Measurements from ENCODE around the gene CPT1A. TPM values are rescaled to one million over a fixed set of nuclear protein-coding genes. Genes with fewer than 3 reads are reported as not detected.

The CPT1A gene
- total RNA-seq, 1 donor = 29.3 TPM

GRCh38 chr11:68844801-68845200 lies 3.1 kb upstream of the CPT1A start:
- H3K79me2 ChIP-seq (ENCODE audit: insufficient read depth, low read length) = peaks cover 11% of the 10 kb centered on the region
- no peaks in the 10 kb centered on the region for H3K36me3 ChIP-seq (ENCODE audit: insufficient read depth, low read length)
- no peak overlapping the region for H3K4me3 ChIP-seq (ENCODE audit: insufficient read depth, low read length)
- peaks cover 8% of the 10 kb centered on the region for H3K27me3 ChIP-seq (ENCODE audit: insufficient read depth, low read length)
- H3K27ac ChIP-seq (ENCODE audit: low read depth, low read length) = no peak overlapping the region
- H3K9me3 ChIP-seq (ENCODE audit: low read depth, low read length) = no peaks in the 10 kb centered on the region
- no peak for DNase-seq (ENCODE audit: insufficient read length, low spot score, missing footprints)
- H3K4me1 ChIP-seq (ENCODE audit: insufficient read depth, low read length) = peaks cover 23% of the 10 kb centered on the region
- H3K4me2 ChIP-seq (ENCODE audit: insufficient read depth, low read length) = no peak overlapping the region
- no peak for TF ChIP-seq CTCF (IDR thresholded peaks at IDR 0.05; ENCODE audit: extremely low read depth, low read depth, low read length)
- H4K20me1 ChIP-seq (ENCODE audit: insufficient read depth, low read length) = no peaks in the 10 kb centered on the region
- no peak overlapping the region for H2AFZ ChIP-seq (ENCODE audit: low read length)

GRCh38 chr11:68844376-68844775 lies 2.7 kb upstream of the CPT1A start:
- Histone ChIP-seq H3K27me3 (ENCODE audit: insufficient read depth, low read length) (peaks cover 8% of the 10 kb centered on the region), H4K20me1 (ENCODE audit: insufficient read depth, low read length) (no peaks in the 10 kb centered on the region), H2AFZ (ENCODE audit: low read length) (peak overlapping the region; percentile 35), H3K4me3 (ENCODE audit: insufficient read depth, low read length) (no peak overlapping the region), H3K79me2 (ENCODE audit: insufficient read depth, low read length) (peaks cover 11% of the 10 kb centered on the region), H3K36me3 (ENCODE audit: insufficient read depth, low read length) (no peaks in the 10 kb centered on the region), H3K4me2 (ENCODE audit: insufficient read depth, low read length) (no peak overlapping the region), H3K27ac (ENCODE audit: low read depth, low read length) (no peak overlapping the region), H3K4me1 (ENCODE audit: insufficient read depth, low read length) (peaks cover 28% of the 10 kb centered on the region), H3K9me3 (ENCODE audit: low read depth, low read length) (no peaks in the 10 kb centered on the region)
- TF ChIP-seq CTCF (IDR thresholded peaks at IDR 0.05; ENCODE audit: extremely low read depth, low read depth, low read length) = no peak
- no peak for DNase-seq (ENCODE audit: insufficient read length, low spot score, missing footprints)

- peak; percentile 82 for DNase-seq (ENCODE audit: insufficient read length, low spot score, missing footprints)
- no peak for TF ChIP-seq CTCF (IDR thresholded peaks at IDR 0.05; ENCODE audit: extremely low read depth, low read depth, low read length)
- Histone ChIP-seq H3K4me2 (ENCODE audit: insufficient read depth, low read length) (peak overlapping the region; percentile 80), H2AFZ (ENCODE audit: low read length) (peak overlapping the region; percentile 90), H3K4me3 (ENCODE audit: insufficient read depth, low read length) (peak overlapping the region; percentile 91), H4K20me1 (ENCODE audit: insufficient read depth, low read length) (no peaks in the 10 kb centered on the region), H3K79me2 (ENCODE audit: insufficient read depth, low read length) (peaks cover 11% of the 10 kb centered on the region), H3K4me1 (ENCODE audit: insufficient read depth, low read length) (peaks cover 29% of the 10 kb centered on the region), H3K36me3 (ENCODE audit: insufficient read depth, low read length) (no peaks in the 10 kb centered on the region), H3K27ac (ENCODE audit: low read depth, low read length) (no peak overlapping the region), H3K9me3 (ENCODE audit: low read depth, low read length) (no peaks in the 10 kb centered on the region), H3K27me3 (ENCODE audit: insufficient read depth, low read length) (peaks cover 8% of the 10 kb centered on the region)
Measured at GRCh38 chr11:68843703-68844312, 2.1 kb upstream of the CPT1A start.

- peak; percentile 96 for DNase-seq (ENCODE audit: insufficient read length, low spot score, missing footprints)
- peak overlapping the region; percentile 91 for H3K4me3 ChIP-seq (ENCODE audit: insufficient read depth, low read length)
- no peaks in the 10 kb centered on the region for H3K36me3 ChIP-seq (ENCODE audit: insufficient read depth, low read length)
- H3K9me3 ChIP-seq (ENCODE audit: low read depth, low read length) = no peaks in the 10 kb centered on the region
- peak overlapping the region; percentile 80 for H3K4me2 ChIP-seq (ENCODE audit: insufficient read depth, low read length)
- no peaks in the 10 kb centered on the region for H4K20me1 ChIP-seq (ENCODE audit: insufficient read depth, low read length)
- H2AFZ ChIP-seq (ENCODE audit: low read length) = peak overlapping the region; percentile 90
- no peak overlapping the region for H3K27ac ChIP-seq (ENCODE audit: low read depth, low read length)
- peaks cover 36% of the 10 kb centered on the region for H3K4me1 ChIP-seq (ENCODE audit: insufficient read depth, low read length)
- H3K79me2 ChIP-seq (ENCODE audit: insufficient read depth, low read length) = peaks cover 12% of the 10 kb centered on the region
- no peak for TF ChIP-seq CTCF (IDR thresholded peaks at IDR 0.05; ENCODE audit: extremely low read depth, low read depth, low read length)
- H3K27me3 ChIP-seq (ENCODE audit: insufficient read depth, low read length) = peaks cover 8% of the 10 kb centered on the region
Measured at GRCh38 chr11:68843052-68843561, 1.4 kb upstream of the CPT1A start.
